ENCODE measurements around the gene KRT4.

Gene KRT4

GRCh38 chr12:52772772-52773171 is 41.1 kb downstream of the KRT4 start:
- DNase-seq (ENCODE audit: low read depth, low spot score), result no peak
- H3K4me3 ChIP-seq (ENCODE audit: low read depth, low read length), result no peak overlapping the region
- no peak for TF ChIP-seq CTCF (IDR thresholded peaks at IDR 0.05; ENCODE audit: low read depth, low read length)
- in situ Hi-C loops (cut with HindIII; ENCODE audit: low sequenced_read_pairs), result no loop called here

GRCh38 chr12:52772188-52772587 is 41.7 kb downstream of the KRT4 start:
- H3K4me3 ChIP-seq (ENCODE audit: low read depth, low read length), result no peak overlapping the region
- TF ChIP-seq CTCF (IDR thresholded peaks at IDR 0.05; ENCODE audit: low read depth, low read length), result no peak
- no peak for DNase-seq (ENCODE audit: low read depth, low spot score)
- in situ Hi-C loops (cut with HindIII; ENCODE audit: low sequenced_read_pairs), result no loop called here

- no peak for DNase-seq (ENCODE audit: low read depth, low spot score)
- in situ Hi-C loops (cut with HindIII; ENCODE audit: low sequenced_read_pairs), result no loop called here
- H3K4me3 ChIP-seq (ENCODE audit: low read depth, low read length), result no peak overlapping the region
- TF ChIP-seq CTCF (IDR thresholded peaks at IDR 0.05; ENCODE audit: low read depth, low read length), result no peak
These were observed 42.4 kb downstream of the KRT4 start for GRCh38 chr12:52771505-52771904.

- DNase-seq (ENCODE audit: low read depth, low spot score), result no peak
- in situ Hi-C loops (cut with HindIII; ENCODE audit: low sequenced_read_pairs), result no loop called here
- no peak for TF ChIP-seq CTCF (IDR thresholded peaks at IDR 0.05; ENCODE audit: low read depth, low read length)
- no peak overlapping the region for H3K4me3 ChIP-seq (ENCODE audit: low read depth, low read length)
These were observed 42.8 kb downstream of the KRT4 start for GRCh38 chr12:52771088-52771487.

- DNase-seq (ENCODE audit: low read depth, low spot score), result no peak
- H3K4me3 ChIP-seq (ENCODE audit: low read depth, low read length), result no peak overlapping the region
- no peak for TF ChIP-seq CTCF (IDR thresholded peaks at IDR 0.05; ENCODE audit: low read depth, low read length)
- in situ Hi-C loops (cut with HindIII; ENCODE audit: low sequenced_read_pairs), result no loop called here
These were observed 44.0 kb downstream of the KRT4 start for GRCh38 chr12:52769946-52770345.

- no peak for DNase-seq (ENCODE audit: low read depth, low spot score)
- in situ Hi-C loops (cut with HindIII; ENCODE audit: low sequenced_read_pairs), result no loop called here
- TF ChIP-seq CTCF (IDR thresholded peaks at IDR 0.05; ENCODE audit: low read depth, low read length), result no peak
These were observed 44.6 kb downstream of the KRT4 start for GRCh38 chr12:52769354-52769753.

More at GRCh38 chr12:52769354-52769753, 44.6 kb downstream of the KRT4 start:
- H3K4me3 ChIP-seq (ENCODE audit: low read depth, low read length), result no peak overlapping the region
